Measurements from ENCODE around the gene FAM3C.

Gene FAM3C

GRCh38 chr7:121388950-121389349, 7.2 kb downstream of the FAM3C start:
- Histone ChIP-seq H3K9me3 (ENCODE audit: control insufficient read depth, low read length) (no peaks in the 10 kb centered on the region), H3K9ac (ENCODE audit: low read length) (no peak overlapping the region), H3K36me3 (ENCODE audit: control insufficient read depth, insufficient read depth, low read length) (no peaks in the 10 kb centered on the region), H3K4me1 (ENCODE audit: control insufficient read depth, insufficient read depth, low read length) (peaks cover 16% of the 10 kb centered on the region), H3K27me3 (ENCODE audit: control insufficient read depth, insufficient read depth, low read length) (no peaks in the 10 kb centered on the region), H3K4me3 (ENCODE audit: low read length) (no peak overlapping the region)

- Histone ChIP-seq H3K9me3 (ENCODE audit: control insufficient read depth, low read length) (no peaks in the 10 kb centered on the region), H3K27me3 (ENCODE audit: control insufficient read depth, insufficient read depth, low read length) (no peaks in the 10 kb centered on the region), H3K36me3 (ENCODE audit: control insufficient read depth, insufficient read depth, low read length) (no peaks in the 10 kb centered on the region), H3K4me1 (ENCODE audit: control insufficient read depth, insufficient read depth, low read length) (peaks cover 17% of the 10 kb centered on the region), H3K9ac (ENCODE audit: low read length) (no peak overlapping the region), H3K4me3 (ENCODE audit: low read length) (no peak overlapping the region)
These were observed 10.3 kb downstream of the FAM3C start for GRCh38 chr7:121385800-121386179.

GRCh38 chr7:121385056-121385799, 10.9 kb downstream of the FAM3C start:
- H3K4me3 ChIP-seq (ENCODE audit: low read length), result no peak overlapping the region
- H3K27me3 ChIP-seq (ENCODE audit: control insufficient read depth, insufficient read depth, low read length), result no peaks in the 10 kb centered on the region
- H3K9ac ChIP-seq (ENCODE audit: low read length), result no peak overlapping the region
- H3K9me3 ChIP-seq (ENCODE audit: control insufficient read depth, low read length), result no peaks in the 10 kb centered on the region
- H3K36me3 ChIP-seq (ENCODE audit: control insufficient read depth, insufficient read depth, low read length), result no peaks in the 10 kb centered on the region
- peaks cover 17% of the 10 kb centered on the region for H3K4me1 ChIP-seq (ENCODE audit: control insufficient read depth, insufficient read depth, low read length)

- H3K36me3 ChIP-seq (ENCODE audit: control insufficient read depth, insufficient read depth, low read length), result no peaks in the 10 kb centered on the region
- H3K9me3 ChIP-seq (ENCODE audit: control insufficient read depth, low read length), result no peaks in the 10 kb centered on the region
- H3K27me3 ChIP-seq (ENCODE audit: control insufficient read depth, insufficient read depth, low read length), result no peaks in the 10 kb centered on the region
- peaks cover 17% of the 10 kb centered on the region for H3K4me1 ChIP-seq (ENCODE audit: control insufficient read depth, insufficient read depth, low read length)
- no peak overlapping the region for H3K4me3 ChIP-seq (ENCODE audit: low read length)
- H3K9ac ChIP-seq (ENCODE audit: low read length), result no peak overlapping the region
These were observed 11.8 kb downstream of the FAM3C start for GRCh38 chr7:121384265-121384664.

- Histone ChIP-seq H3K9me3 (ENCODE audit: control insufficient read depth, low read length) (no peaks in the 10 kb centered on the region), H3K4me3 (ENCODE audit: low read length) (no peak overlapping the region), H3K4me1 (ENCODE audit: control insufficient read depth, insufficient read depth, low read length) (peaks cover 17% of the 10 kb centered on the region), H3K36me3 (ENCODE audit: control insufficient read depth, insufficient read depth, low read length) (no peaks in the 10 kb centered on the region), H3K27me3 (ENCODE audit: control insufficient read depth, insufficient read depth, low read length) (no peaks in the 10 kb centered on the region), H3K9ac (ENCODE audit: low read length) (no peak overlapping the region)
These were observed 12.7 kb downstream of the FAM3C start for GRCh38 chr7:121383235-121383910.

GRCh38 chr7:121382473-121382872, 13.6 kb downstream of the FAM3C start:
- Histone ChIP-seq H3K9ac (ENCODE audit: low read length) (no peak overlapping the region), H3K4me3 (ENCODE audit: low read length) (no peak overlapping the region), H3K27me3 (ENCODE audit: control insufficient read depth, insufficient read depth, low read length) (no peaks in the 10 kb centered on the region), H3K36me3 (ENCODE audit: control insufficient read depth, insufficient read depth, low read length) (no peaks in the 10 kb centered on the region), H3K9me3 (ENCODE audit: control insufficient read depth, low read length) (no peaks in the 10 kb centered on the region), H3K4me1 (ENCODE audit: control insufficient read depth, insufficient read depth, low read length) (peaks cover 17% of the 10 kb centered on the region)

- no peaks in the 10 kb centered on the region for H3K27me3 ChIP-seq (ENCODE audit: control insufficient read depth, insufficient read depth, low read length)
- no peak overlapping the region for H3K9ac ChIP-seq (ENCODE audit: low read length)
- no peaks in the 10 kb centered on the region for H3K9me3 ChIP-seq (ENCODE audit: control insufficient read depth, low read length)
- no peak overlapping the region for H3K4me3 ChIP-seq (ENCODE audit: low read length)
- peaks cover 5% of the 10 kb centered on the region for H3K4me1 ChIP-seq (ENCODE audit: control insufficient read depth, insufficient read depth, low read length)
- no peaks in the 10 kb centered on the region for H3K36me3 ChIP-seq (ENCODE audit: control insufficient read depth, insufficient read depth, low read length)
These were observed 16.2 kb downstream of the FAM3C start for GRCh38 chr7:121379930-121380329.

GRCh38 chr7:121376979-121377378, 19.1 kb downstream of the FAM3C start:
- H3K4me1 ChIP-seq (ENCODE audit: control insufficient read depth, insufficient read depth, low read length), result no peaks in the 10 kb centered on the region
- no peaks in the 10 kb centered on the region for H3K9me3 ChIP-seq (ENCODE audit: control insufficient read depth, low read length)
- no peaks in the 10 kb centered on the region for H3K36me3 ChIP-seq (ENCODE audit: control insufficient read depth, insufficient read depth, low read length)
- H3K27me3 ChIP-seq (ENCODE audit: control insufficient read depth, insufficient read depth, low read length), result no peaks in the 10 kb centered on the region
- H3K4me3 ChIP-seq (ENCODE audit: low read length), result no peak overlapping the region
- no peak overlapping the region for H3K9ac ChIP-seq (ENCODE audit: low read length)

- no peaks in the 10 kb centered on the region for H3K9me3 ChIP-seq (ENCODE audit: control insufficient read depth, low read length)
These were observed 22.9 kb downstream of the FAM3C start for GRCh38 chr7:121373177-121373576.

GRCh38 chr7:121372376-121373010, 23.6 kb downstream of the FAM3C start:
- Histone ChIP-seq H3K36me3 (ENCODE audit: control insufficient read depth, insufficient read depth, low read length) (no peaks in the 10 kb centered on the region), H3K4me3 (ENCODE audit: low read length) (no peak overlapping the region), H3K27me3 (ENCODE audit: control insufficient read depth, insufficient read depth, low read length) (no peaks in the 10 kb centered on the region), H3K9me3 (ENCODE audit: control insufficient read depth, low read length) (no peaks in the 10 kb centered on the region), H3K4me1 (ENCODE audit: control insufficient read depth, insufficient read depth, low read length) (no peaks in the 10 kb centered on the region), H3K9ac (ENCODE audit: low read length) (no peak overlapping the region)

More at GRCh38 chr7:121373177-121373576, 22.9 kb downstream of the FAM3C start:
- Histone ChIP-seq H3K9ac (ENCODE audit: low read length) (no peak overlapping the region), H3K4me3 (ENCODE audit: low read length) (no peak overlapping the region), H3K27me3 (ENCODE audit: control insufficient read depth, insufficient read depth, low read length) (no peaks in the 10 kb centered on the region), H3K4me1 (ENCODE audit: control insufficient read depth, insufficient read depth, low read length) (no peaks in the 10 kb centered on the region), H3K36me3 (ENCODE audit: control insufficient read depth, insufficient read depth, low read length) (no peaks in the 10 kb centered on the region)

GRCh38 chr7:121371883-121372282, 24.2 kb downstream of the FAM3C start:
- Histone ChIP-seq H3K4me1 (ENCODE audit: control insufficient read depth, insufficient read depth, low read length) (no peaks in the 10 kb centered on the region), H3K9me3 (ENCODE audit: control insufficient read depth, low read length) (no peaks in the 10 kb centered on the region), H3K27me3 (ENCODE audit: control insufficient read depth, insufficient read depth, low read length) (no peaks in the 10 kb centered on the region), H3K4me3 (ENCODE audit: low read length) (no peak overlapping the region), H3K36me3 (ENCODE audit: control insufficient read depth, insufficient read depth, low read length) (no peaks in the 10 kb centered on the region), H3K9ac (ENCODE audit: low read length) (no peak overlapping the region)

GRCh38 chr7:121371367-121371766, 24.7 kb downstream of the FAM3C start:
- Histone ChIP-seq H3K36me3 (ENCODE audit: control insufficient read depth, insufficient read depth, low read length) (no peaks in the 10 kb centered on the region), H3K9ac (ENCODE audit: low read length) (no peak overlapping the region)

More at GRCh38 chr7:121371367-121371766, 24.7 kb downstream of the FAM3C start:
- H3K9me3 ChIP-seq (ENCODE audit: control insufficient read depth, low read length), result no peaks in the 10 kb centered on the region
- H3K4me3 ChIP-seq (ENCODE audit: low read length), result no peak overlapping the region
- no peaks in the 10 kb centered on the region for H3K27me3 ChIP-seq (ENCODE audit: control insufficient read depth, insufficient read depth, low read length)
- H3K4me1 ChIP-seq (ENCODE audit: control insufficient read depth, insufficient read depth, low read length), result no peaks in the 10 kb centered on the region
